Esophagus muscularis mucosa (tissue), 4 donors: Measurements from ENCODE around the gene DNAJC1.

ENCODE experiments used
- EP300 ChIP-seq: sonication (generic); formaldehyde crosslinking; IDR thresholded peaks from one replicate; pipeline ENCODE4 v1.6.1; 2017; ENCODE audit warnings: antibody characterized with exemption
- POLR2A ChIP-seq: fragments of 450-650 bp; IDR thresholded peaks from one replicate; pipeline ENCODE4 v1.6.1; 2017; ENCODE audit warnings: antibody characterized with exemption, moderate library complexity, mild to moderate bottlenecking, low read depth
- TF ChIP-seq, protein P1 (sequence below), 3 experiments: fragments of 200-600 bp in 2 of 3; fragments of 450-650 bp in 1 of 3; sonication (generic) in 2 of 3; IDR thresholded peaks; one replicate each; pipeline ENCODE4 v1.5.1; 2017 to 2019; ENCODE audit warnings: antibody characterized with exemption in 3 of 3, mild to moderate bottlenecking in 2 of 3, moderate library complexity in 1 of 3

DNA sequence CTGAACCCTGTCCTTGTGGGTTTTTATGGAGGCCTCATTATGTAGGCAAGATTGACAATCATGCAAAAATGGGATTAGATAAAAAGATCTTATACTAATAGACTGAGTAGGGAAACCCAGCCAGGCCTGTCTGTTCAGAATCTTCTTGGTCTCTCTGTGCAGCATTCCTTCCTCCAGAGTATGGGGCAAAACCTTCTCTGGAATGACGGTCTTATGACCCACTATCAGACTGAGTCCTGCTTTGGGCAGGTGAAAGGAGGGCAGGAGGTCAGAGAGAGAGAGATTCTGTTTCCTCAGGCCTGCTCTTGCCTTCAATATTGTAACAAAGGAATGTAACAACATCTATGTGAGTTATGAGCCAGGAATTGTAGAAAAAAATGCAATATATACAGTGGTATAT is 182.6 kb downstream of the DNAJC1 start:
- TF ChIP-seq EP300, result no peak
- no peak for TF ChIP-seq POLR2A
- TF ChIP-seq, protein P1, sequence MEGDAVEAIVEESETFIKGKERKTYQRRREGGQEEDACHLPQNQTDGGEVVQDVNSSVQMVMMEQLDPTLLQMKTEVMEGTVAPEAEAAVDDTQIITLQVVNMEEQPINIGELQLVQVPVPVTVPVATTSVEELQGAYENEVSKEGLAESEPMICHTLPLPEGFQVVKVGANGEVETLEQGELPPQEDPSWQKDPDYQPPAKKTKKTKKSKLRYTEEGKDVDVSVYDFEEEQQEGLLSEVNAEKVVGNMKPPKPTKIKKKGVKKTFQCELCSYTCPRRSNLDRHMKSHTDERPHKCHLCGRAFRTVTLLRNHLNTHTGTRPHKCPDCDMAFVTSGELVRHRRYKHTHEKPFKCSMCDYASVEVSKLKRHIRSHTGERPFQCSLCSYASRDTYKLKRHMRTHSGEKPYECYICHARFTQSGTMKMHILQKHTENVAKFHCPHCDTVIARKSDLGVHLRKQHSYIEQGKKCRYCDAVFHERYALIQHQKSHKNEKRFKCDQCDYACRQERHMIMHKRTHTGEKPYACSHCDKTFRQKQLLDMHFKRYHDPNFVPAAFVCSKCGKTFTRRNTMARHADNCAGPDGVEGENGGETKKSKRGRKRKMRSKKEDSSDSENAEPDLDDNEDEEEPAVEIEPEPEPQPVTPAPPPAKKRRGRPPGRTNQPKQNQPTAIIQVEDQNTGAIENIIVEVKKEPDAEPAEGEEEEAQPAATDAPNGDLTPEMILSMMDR (IDR thresholded peaks at IDR 0.05), result no peak
